PC-9 (cell line): ENCODE data around the gene RIMKLB. TPM values are rescaled to one million over a fixed set of nuclear protein-coding genes. Genes with fewer than 3 reads are reported as not detected.

Source experiments
- BruUV-seq: library from RNA; stranded (reverse); fragments of 400-500 nt; replicated peaks from 2 replicates; lab custom pipeline; 2021; lab: Mats Ljungman, UMichigan
- CTCF ChIA-PET: fragments of 300-600 bp; sonication (Branson Sonifier 250); formaldehyde crosslinking; loops from one replicate; lab custom pipeline; 2022; ENCODE audit warnings: antibody characterized with exemption; lab: Charles Lee
- POLR2A ChIA-PET: fragments of 300-600 bp; sonication (Branson Sonifier 250); formaldehyde crosslinking; loops from one replicate; lab custom pipeline; 2022; ENCODE audit warnings: antibody characterized with exemption; ENCODE audit not compliant: unreplicated experiment; lab: Charles Lee
- DNase-seq, 2 experiments: peaks; one replicate each; pipeline versions ENCODE4 v3.0.0 to v3.0.0-alpha.2; 2015 to 2022; ENCODE audit warnings: mixed read lengths in 1 of 2
- H2AFZ ChIP-seq: fragments of 200-600 bp; sonication (generic); 2 replicates; pipeline ENCODE4 v1.8.1; 2017; ENCODE audit warnings: antibody characterized with exemption
- H3F3A ChIP-seq: fragments of 200-600 bp; sonication (generic); 2 replicates; pipeline ENCODE4 v1.8.1; 2017; ENCODE audit warnings: antibody characterized with exemption, mild to moderate bottlenecking, low read depth; ENCODE audit not compliant: insufficient read depth
- H3K27ac ChIP-seq: fragments of 200-600 bp; sonication (generic); 2 replicates; pipeline ENCODE4 v1.6.1; 2016; ENCODE audit warnings: mixed run types
- H3K27me3 ChIP-seq: fragments of 200-600 bp; sonication (generic); 2 replicates; pipeline ENCODE4 v1.6.1; 2016; ENCODE audit warnings: low read depth, mixed run types; ENCODE audit not compliant: insufficient read depth
- H3K36me3 ChIP-seq: fragments of 200-600 bp; sonication (generic); 2 replicates; pipeline ENCODE4 v1.6.1; 2016; ENCODE audit warnings: low read depth, mixed run types
- H3K4me1 ChIP-seq: fragments of 200-600 bp; sonication (generic); replicated peaks from 2 replicates; pipeline ENCODE4 v1.6.1; 2016; ENCODE audit warnings: mixed run types; ENCODE audit not compliant: insufficient read depth
- H3K4me2 ChIP-seq: fragments of 200-600 bp; sonication (generic); 2 replicates; pipeline ENCODE4 v1.6.1; 2017; ENCODE audit warnings: mixed run types
- H3K4me3 ChIP-seq: fragments of 200-600 bp; sonication (generic); 2 replicates; pipeline ENCODE4 v1.6.1; 2016; ENCODE audit warnings: mixed run types
- H3K79me2 ChIP-seq: fragments of 200-600 bp; sonication (generic); 2 replicates; pipeline ENCODE4 v1.6.1; 2017; ENCODE audit warnings: low read depth, mixed run types
- H3K9me2 ChIP-seq: fragments of 200-600 bp; sonication (generic); 2 replicates; pipeline ENCODE4 v1.8.1; 2017; ENCODE audit warnings: mild to moderate bottlenecking; ENCODE audit not compliant: insufficient read depth
- H3K9me3 ChIP-seq: fragments of 200-600 bp; sonication (generic); 2 replicates; pipeline ENCODE4 v1.8.1; 2016; ENCODE audit warnings: low read depth; ENCODE audit not compliant: insufficient read depth
- H4K20me1 ChIP-seq: fragments of 200-600 bp; sonication (generic); 2 replicates; pipeline ENCODE4 v1.8.1; 2017; ENCODE audit not compliant: insufficient read depth
- CTCF ChIP-seq: fragments of 200-600 bp; sonication (generic); conservative IDR thresholded peaks from 2 replicates; pipeline ENCODE4 v1.6.1; 2017; ENCODE audit warnings: mixed run types, antibody characterized with exemption, mild to moderate bottlenecking, moderate library complexity
- EZH2 ChIP-seq: fragments of 200-600 bp; sonication (generic); IDR thresholded peaks from 2 replicates; pipeline ENCODE4 v1.8.0; 2017; ENCODE audit warnings: antibody characterized with exemption, low read depth
- intact Hi-C: fragments of 100-400 bp; cut with micrococcal nuclease; formaldehyde crosslinking; loops from one replicate; pipeline ENCODE4 v1.10.0; 2022; ENCODE audit not compliant: unreplicated experiment
- total RNA-seq: library from RNA; stranded (reverse); gene quantifications from 2 replicates; pipeline ENCODE4 v1.2.3, GENCODE V29; 2021

The RIMKLB gene
- total RNA-seq, 1 experiment from 2014 or later: 64.8 TPM

GRCh38 chr12:8667270-8667669 is 30.5 kb upstream of the RIMKLB start:
- H3K27ac ChIP-seq: no peak overlapping the region
- POLR2A ChIA-PET: no interaction called here
- TF ChIP-seq CTCF (no peak), EZH2 (no peak)
- H3F3A ChIP-seq: no peaks in the 10 kb centered on the region
- H3K9me3 ChIP-seq: no peaks in the 10 kb centered on the region
- H4K20me1 ChIP-seq: no peaks in the 10 kb centered on the region
- intact Hi-C loops: no loop called here
- H3K4me3 ChIP-seq: no peak overlapping the region
- no TSS peak for BruUV-seq
- no peak overlapping the region for H3K4me2 ChIP-seq
- H3K4me1 ChIP-seq: no peaks in the 10 kb centered on the region
- peaks cover 4% of the 10 kb centered on the region; the same call in 1 of the 2 replicates for H3K27me3 ChIP-seq
- DNase-seq: no peak
- no peaks in the 10 kb centered on the region for H3K79me2 ChIP-seq
- H2AFZ ChIP-seq: no peak overlapping the region
- no peaks in the 10 kb centered on the region for H3K9me2 ChIP-seq
- CTCF ChIA-PET: no interaction called here
- no peaks in the 10 kb centered on the region for H3K36me3 ChIP-seq

GRCh38 chr12:8668441-8668840 is 29.4 kb upstream of the RIMKLB start:
- no peak overlapping the region for H2AFZ ChIP-seq
- H3K27me3 ChIP-seq: peaks cover 4% of the 10 kb centered on the region; the same call in 1 of the 2 replicates
- H3K4me3 ChIP-seq: no peak overlapping the region
- CTCF ChIA-PET: no interaction called here
- TF ChIP-seq EZH2: no peak
- TF ChIP-seq CTCF: no peak
- no peaks in the 10 kb centered on the region for H4K20me1 ChIP-seq
- H3K36me3 ChIP-seq: no peaks in the 10 kb centered on the region
- intact Hi-C loops: no loop called here
- H3K4me1 ChIP-seq: no peaks in the 10 kb centered on the region
- no peak for DNase-seq
- H3K9me3 ChIP-seq: no peaks in the 10 kb centered on the region
- H3K4me2 ChIP-seq: no peak overlapping the region
- no peaks in the 10 kb centered on the region for H3F3A ChIP-seq
- H3K27ac ChIP-seq: no peak overlapping the region
- POLR2A ChIA-PET: no interaction called here
- no peaks in the 10 kb centered on the region for H3K79me2 ChIP-seq
- no TSS peak for BruUV-seq
- H3K9me2 ChIP-seq: no peaks in the 10 kb centered on the region

- ChIA-PET CTCF (no interaction called here), POLR2A (no interaction called here)
- H3K4me2 ChIP-seq: no peak overlapping the region
- H3K4me3 ChIP-seq: no peak overlapping the region
- H3K27me3 ChIP-seq: no peaks in the 10 kb centered on the region
- no peak overlapping the region for H2AFZ ChIP-seq
- no peaks in the 10 kb centered on the region for H3K9me3 ChIP-seq
- no peak overlapping the region for H3K27ac ChIP-seq
- no peak for DNase-seq
- TF ChIP-seq CTCF (no peak), EZH2 (no peak)
- intact Hi-C loops: no loop called here
- no peaks in the 10 kb centered on the region for H3K4me1 ChIP-seq
- no peaks in the 10 kb centered on the region for H3F3A ChIP-seq
- H3K9me2 ChIP-seq: no peaks in the 10 kb centered on the region
- no peaks in the 10 kb centered on the region for H3K79me2 ChIP-seq
- no peaks in the 10 kb centered on the region for H3K36me3 ChIP-seq
- no peaks in the 10 kb centered on the region for H4K20me1 ChIP-seq
- BruUV-seq: no TSS peak
Observed at GRCh38 chr12:8672381-8672780, 25.4 kb upstream of the RIMKLB start.
